ENCODE results near the gene ZNF273. TPM values are rescaled to one million over a fixed set of nuclear protein-coding genes. Genes with fewer than 3 reads are reported as not detected.

ZNF273 gene
- total RNA-seq, 1 experiment from 2014 or later: 6.6 TPM

DNA sequence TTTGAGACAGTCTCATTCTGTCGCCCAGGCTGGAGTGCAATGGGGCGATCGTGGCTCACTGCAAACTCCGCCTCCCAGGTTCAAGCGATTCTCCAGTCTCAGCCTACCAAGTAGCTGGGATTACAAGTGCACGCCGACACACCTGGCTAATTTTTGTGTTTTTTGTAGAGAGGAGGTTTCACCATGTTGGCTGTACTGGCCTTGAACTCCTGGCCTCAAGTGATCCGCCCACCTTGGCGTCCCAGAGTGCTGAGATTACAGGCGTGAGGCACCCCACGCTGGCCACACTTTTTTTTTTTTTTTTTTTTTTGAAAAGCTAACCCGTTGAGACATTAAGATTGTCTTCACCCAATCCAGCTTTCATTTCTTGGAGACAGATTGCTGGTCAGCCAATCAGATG lies 2.1 kb downstream of the ZNF273 start:
- Histone ChIP-seq H3K4me3 (replicated peaks in 1 of 2; ENCODE audit: low read depth in 1 of 2, low read length in 2 of 2) (no peak overlapping the region), H3K27me3 (ENCODE audit: insufficient read depth, low read length) (no peaks in the 10 kb centered on the region), H3K4me2 (ENCODE audit: low read length) (no peak overlapping the region), H3K9me2 (ENCODE audit: insufficient read depth) (no peaks in the 10 kb centered on the region), H3K79me2 (ENCODE audit: insufficient read depth, low read length) (peaks cover 69% of the 10 kb centered on the region), H4K20me1 (ENCODE audit: insufficient read depth) (no peaks in the 10 kb centered on the region), H3K27ac (ENCODE audit: low read depth, low read length) (no peak overlapping the region), H2AFZ (ENCODE audit: low read depth, low read length, poor library complexity, severe bottlenecking) (no peak overlapping the region), H3K9ac (ENCODE audit: low read length) (no peak overlapping the region), H3K9me3 (ENCODE audit: control insufficient read depth in 1 of 2, insufficient read depth in 1 of 2, low read depth in 1 of 2, low read length in 2 of 2) (no peaks in the 10 kb centered on the region; a peak in 1 of 4 replicates), H3K4me1 (ENCODE audit: control insufficient read depth in 1 of 2, insufficient read depth in 2 of 2, low read length in 2 of 2) (peaks cover 3 to 14% of the 10 kb centered on the region in 2 experiments; a peak in 3 of 4 replicates), H3K36me3 (ENCODE audit: control insufficient read depth in 1 of 2, insufficient read depth in 2 of 2, low read length in 2 of 2) (0 out of 4 replicates have a peak, but pooled peaks cover 0 to 4% of the 10 kb centered on the region in 2 experiments)
- no peak for TF ChIP-seq CEBPB (IDR thresholded peaks at IDR 0.05; ENCODE audit: low read depth)
- no peak for TF ChIP-seq JUND (IDR thresholded peaks at IDR 0.05)
- TF ChIP-seq ZFX (IDR thresholded peaks at IDR 0.05): no peak
- TF ChIP-seq, protein P1, sequence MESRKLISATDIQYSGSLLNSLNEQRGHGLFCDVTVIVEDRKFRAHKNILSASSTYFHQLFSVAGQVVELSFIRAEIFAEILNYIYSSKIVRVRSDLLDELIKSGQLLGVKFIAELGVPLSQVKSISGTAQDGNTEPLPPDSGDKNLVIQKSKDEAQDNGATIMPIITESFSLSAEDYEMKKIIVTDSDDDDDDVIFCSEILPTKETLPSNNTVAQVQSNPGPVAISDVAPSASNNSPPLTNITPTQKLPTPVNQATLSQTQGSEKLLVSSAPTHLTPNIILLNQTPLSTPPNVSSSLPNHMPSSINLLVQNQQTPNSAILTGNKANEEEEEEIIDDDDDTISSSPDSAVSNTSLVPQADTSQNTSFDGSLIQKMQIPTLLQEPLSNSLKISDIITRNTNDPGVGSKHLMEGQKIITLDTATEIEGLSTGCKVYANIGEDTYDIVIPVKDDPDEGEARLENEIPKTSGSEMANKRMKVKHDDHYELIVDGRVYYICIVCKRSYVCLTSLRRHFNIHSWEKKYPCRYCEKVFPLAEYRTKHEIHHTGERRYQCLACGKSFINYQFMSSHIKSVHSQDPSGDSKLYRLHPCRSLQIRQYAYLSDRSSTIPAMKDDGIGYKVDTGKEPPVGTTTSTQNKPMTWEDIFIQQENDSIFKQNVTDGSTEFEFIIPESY (IDR thresholded peaks at IDR 0.05; ENCODE audit: extremely low read depth, insufficient replicate concordance, low read length): no peak
- no peak for TF ChIP-seq SRF (IDR thresholded peaks at IDR 0.05; ENCODE audit: low read depth)
- no peak for TF ChIP-seq RAD21 (IDR thresholded peaks at IDR 0.05; ENCODE audit: low read depth)
- TF ChIP-seq ZNF274 (IDR thresholded peaks at IDR 0.05; ENCODE audit: low read depth, low read length): no peak
- no peak for TF ChIP-seq POLR2AphosphoS5 (IDR thresholded peaks at IDR 0.05; ENCODE audit: low read depth, low read length)
- no peak for TF ChIP-seq EGR1 (IDR thresholded peaks at IDR 0.05; ENCODE audit: low read depth)
- TF ChIP-seq EZH2phosphoT487 (IDR thresholded peaks at IDR 0.05; ENCODE audit: borderline replicate concordance): no peak
- no peak for TF ChIP-seq POLR2A (IDR thresholded peaks at IDR 0.05; ENCODE audit: borderline replicate concordance, extremely low read depth, insufficient read depth, insufficient read length)
- TF ChIP-seq, protein P2, sequence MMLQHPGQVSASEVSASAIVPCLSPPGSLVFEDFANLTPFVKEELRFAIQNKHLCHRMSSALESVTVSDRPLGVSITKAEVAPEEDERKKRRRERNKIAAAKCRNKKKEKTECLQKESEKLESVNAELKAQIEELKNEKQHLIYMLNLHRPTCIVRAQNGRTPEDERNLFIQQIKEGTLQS (IDR thresholded peaks at IDR 0.05): no peak
- TF ChIP-seq TCF7L2 (IDR thresholded peaks at IDR 0.05; ENCODE audit: borderline replicate concordance, extremely low read depth, insufficient read depth, insufficient read length): no peak
- no peak for TF ChIP-seq ELF1 (IDR thresholded peaks at IDR 0.05; ENCODE audit: borderline replicate concordance, low read depth)
- TF ChIP-seq, protein P3, sequence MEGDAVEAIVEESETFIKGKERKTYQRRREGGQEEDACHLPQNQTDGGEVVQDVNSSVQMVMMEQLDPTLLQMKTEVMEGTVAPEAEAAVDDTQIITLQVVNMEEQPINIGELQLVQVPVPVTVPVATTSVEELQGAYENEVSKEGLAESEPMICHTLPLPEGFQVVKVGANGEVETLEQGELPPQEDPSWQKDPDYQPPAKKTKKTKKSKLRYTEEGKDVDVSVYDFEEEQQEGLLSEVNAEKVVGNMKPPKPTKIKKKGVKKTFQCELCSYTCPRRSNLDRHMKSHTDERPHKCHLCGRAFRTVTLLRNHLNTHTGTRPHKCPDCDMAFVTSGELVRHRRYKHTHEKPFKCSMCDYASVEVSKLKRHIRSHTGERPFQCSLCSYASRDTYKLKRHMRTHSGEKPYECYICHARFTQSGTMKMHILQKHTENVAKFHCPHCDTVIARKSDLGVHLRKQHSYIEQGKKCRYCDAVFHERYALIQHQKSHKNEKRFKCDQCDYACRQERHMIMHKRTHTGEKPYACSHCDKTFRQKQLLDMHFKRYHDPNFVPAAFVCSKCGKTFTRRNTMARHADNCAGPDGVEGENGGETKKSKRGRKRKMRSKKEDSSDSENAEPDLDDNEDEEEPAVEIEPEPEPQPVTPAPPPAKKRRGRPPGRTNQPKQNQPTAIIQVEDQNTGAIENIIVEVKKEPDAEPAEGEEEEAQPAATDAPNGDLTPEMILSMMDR (IDR thresholded peaks at IDR 0.05 in 2 of 3, conservative IDR thresholded peaks at IDR 0.05 in 1 of 3; ENCODE audit: borderline replicate concordance in 1 of 3, insufficient read depth in 1 of 3, low read depth in 2 of 3, low read length in 2 of 3): no peak
- intact Hi-C loops (cut with micrococcal nuclease): no loop called here
- ChIA-PET POLR2A (no interaction called here), RAD21 (ENCODE audit: low non-redundant PET in 1 of 2, low total read pairs in 2 of 2, uncharacterized antibody in 2 of 2, unreplicated experiment in 2 of 2) (no interaction called here), CTCF (no interaction called here)
- BruUV-seq (replicated peaks): no TSS peak
- DNase-seq (ENCODE audit: low read depth, low spot score) (no peak), ATAC-seq (no peak)
